GM03348 (cell line): Measurements from ENCODE around the gene CAPN7.
A peak's percentile ranks its signal among the peaks of the same experiment; 100 is the strongest.

ENCODE experiments used
- DNase-seq: peaks from one replicate; pipeline ENCODE4 v3.0.0; 2012; ENCODE audit warnings: low spot score

CAPN7 gene

GRCh38 chr3:15276028-15276724, 70.1 kb downstream of the CAPN7 start:
- DNase-seq = no peak

- DNase-seq = no peak
These were observed 71.9 kb downstream of the CAPN7 start for GRCh38 chr3:15277861-15278500.

GRCh38 chr3:15279205-15279604, 73.2 kb downstream of the CAPN7 start:
- no peak for DNase-seq

GRCh38 chr3:15279671-15280402, 73.8 kb downstream of the CAPN7 start:
- DNase-seq = no peak

- no peak for DNase-seq
These were observed 74.9 kb downstream of the CAPN7 start for GRCh38 chr3:15280853-15281532.

GRCh38 chr3:15281817-15282216, 75.8 kb downstream of the CAPN7 start:
- no peak for DNase-seq

- DNase-seq = no peak
These were observed 77.7 kb downstream of the CAPN7 start for GRCh38 chr3:15283702-15284101.

- DNase-seq = no peak
These were observed 78.3 kb downstream of the CAPN7 start for GRCh38 chr3:15284121-15284889.

GRCh38 chr3:15286022-15286421, 80.0 kb downstream of the CAPN7 start:
- DNase-seq = no peak

- DNase-seq = peak; percentile 73
These were observed 81.7 kb downstream of the CAPN7 start for GRCh38 chr3:15287565-15288330.

GRCh38 chr3:15288331-15289035, 82.4 kb downstream of the CAPN7 start:
- no peak for DNase-seq

GRCh38 chr3:15289661-15290060, 83.6 kb downstream of the CAPN7 start:
- no peak for DNase-seq

GRCh38 chr3:15290736-15291135, 84.7 kb downstream of the CAPN7 start:
- DNase-seq = no peak

GRCh38 chr3:15291589-15292541, 85.8 kb downstream of the CAPN7 start:
- DNase-seq = no peak

GRCh38 chr3:15292765-15293522, 86.9 kb downstream of the CAPN7 start:
- no peak for DNase-seq

GRCh38 chr3:15294929-15295328, 88.9 kb downstream of the CAPN7 start:
- DNase-seq = no peak

- peak; percentile 40 for DNase-seq
These were observed 89.5 kb downstream of the CAPN7 start for GRCh38 chr3:15295506-15295905.

GRCh38 chr3:15297608-15298350, 91.7 kb downstream of the CAPN7 start:
- DNase-seq = no peak
